HEK293T (cell line): ENCODE measurements around the gene POLDIP2.

Experiments
- FOXM1 ChIP-seq: fragments of 450-650 bp; IDR thresholded peaks from 2 replicates; pipeline ENCODE4 v1.6.1; 2017; ENCODE audit warnings: mild to moderate bottlenecking, borderline replicate concordance
- NFRKB ChIP-seq: fragments of 450-650 bp; IDR thresholded peaks from 2 replicates; pipeline ENCODE4 v1.6.1; 2016; ENCODE audit warnings: mild to moderate bottlenecking, moderate library complexity
- SP1 ChIP-seq: fragments of 450-650 bp; IDR thresholded peaks from 2 replicates; pipeline ENCODE4 v1.6.1; 2017
- SUZ12 ChIP-seq: fragments of 450-650 bp; IDR thresholded peaks from 2 replicates; pipeline ENCODE4 v1.6.1; 2016; ENCODE audit warnings: mild to moderate bottlenecking

GRCh38 chr17:28298449-28298848 is 58.9 kb downstream of the POLDIP2 start:
- TF ChIP-seq SP1, result no peak
- no peak for TF ChIP-seq NFRKB
- no peak for TF ChIP-seq FOXM1
- TF ChIP-seq SUZ12, result no peak
